HG02798 (cell line): Measurements from ENCODE around the gene CALU.

Experiments used
- ATAC-seq: cut with Tn5 transposase; IDR thresholded peaks from one replicate; pipeline ENCODE4 v1.9.1; 2021; ENCODE audit warnings: mild to moderate bottlenecking; ENCODE audit not compliant: unreplicated experiment, poor library complexity

CALU gene

DNA sequence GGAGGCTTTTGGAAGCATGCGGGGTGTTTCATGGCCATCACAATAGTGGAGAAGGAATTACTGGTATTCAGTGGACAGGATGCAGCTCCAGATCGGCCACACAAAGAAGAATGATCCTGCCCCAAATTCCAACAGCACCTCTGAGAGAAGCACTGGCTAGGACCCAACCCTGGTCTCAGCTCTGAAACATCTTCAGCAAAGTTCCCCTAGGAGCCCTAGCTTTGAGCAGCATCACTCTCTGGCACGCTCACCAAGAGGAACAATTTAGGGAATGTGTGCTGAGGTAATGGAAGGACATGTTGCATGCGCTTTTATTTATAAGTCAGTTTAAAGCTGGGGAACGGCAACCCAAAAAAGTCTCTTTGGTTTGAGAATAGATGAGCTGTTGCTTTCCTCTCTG lies 42.0 kb downstream of the CALU start:
- no peak for ATAC-seq

DNA sequence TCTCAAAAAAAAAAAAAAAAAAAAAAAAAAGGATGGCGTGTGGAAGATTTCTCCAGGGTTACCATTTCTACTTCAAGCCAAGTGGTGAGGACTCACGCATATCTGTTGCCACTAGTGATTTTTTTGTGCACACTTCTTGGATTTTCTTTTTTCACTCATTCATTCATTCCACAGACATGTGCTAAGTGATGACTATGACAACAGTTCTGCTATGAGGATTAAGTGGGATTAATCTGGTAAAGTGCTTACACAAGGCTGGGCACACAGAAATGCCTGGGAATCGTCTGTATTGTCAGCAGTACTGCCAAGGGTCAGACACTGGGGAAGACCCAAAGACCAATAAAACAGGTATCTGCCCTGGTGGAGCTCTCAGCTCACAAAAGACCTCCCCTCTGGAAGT lies 42.7 kb downstream of the CALU start:
- no peak for ATAC-seq

DNA sequence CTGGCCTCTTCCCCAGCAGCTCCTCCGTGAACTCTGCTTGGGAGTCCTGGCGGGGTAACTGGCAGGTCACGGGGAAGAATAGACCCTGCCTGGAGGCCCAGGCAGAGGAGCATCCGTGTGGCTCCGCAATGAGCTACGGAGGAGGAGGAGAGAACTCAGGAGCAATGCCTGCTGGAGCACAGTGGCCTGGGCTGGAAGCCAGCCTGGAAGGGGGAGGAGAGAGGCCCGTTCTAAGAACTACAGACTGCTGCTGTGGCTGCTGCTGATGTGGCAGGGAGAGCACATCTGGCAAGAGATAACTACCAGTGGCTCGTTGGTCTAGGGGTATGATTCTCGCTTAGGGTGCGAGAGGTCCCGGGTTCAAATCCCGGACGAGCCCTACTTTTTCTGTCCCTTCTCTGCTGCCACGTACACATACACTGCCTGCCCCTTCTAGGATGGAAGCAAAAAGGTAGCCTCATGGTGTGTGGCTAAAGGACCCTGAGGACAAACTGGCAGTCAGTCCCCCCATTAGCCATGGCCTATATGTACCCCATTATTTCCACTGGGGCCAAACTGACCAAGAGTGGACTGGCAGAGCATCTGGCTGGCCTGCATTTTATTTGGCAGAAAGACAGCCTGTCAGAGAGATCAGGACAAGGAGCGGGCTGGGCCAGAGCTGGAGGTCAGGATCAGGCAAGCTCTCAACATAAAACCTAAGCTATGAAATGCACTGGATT lies 44.1 kb downstream of the CALU start:
- peak; percentile 48 for ATAC-seq

DNA sequence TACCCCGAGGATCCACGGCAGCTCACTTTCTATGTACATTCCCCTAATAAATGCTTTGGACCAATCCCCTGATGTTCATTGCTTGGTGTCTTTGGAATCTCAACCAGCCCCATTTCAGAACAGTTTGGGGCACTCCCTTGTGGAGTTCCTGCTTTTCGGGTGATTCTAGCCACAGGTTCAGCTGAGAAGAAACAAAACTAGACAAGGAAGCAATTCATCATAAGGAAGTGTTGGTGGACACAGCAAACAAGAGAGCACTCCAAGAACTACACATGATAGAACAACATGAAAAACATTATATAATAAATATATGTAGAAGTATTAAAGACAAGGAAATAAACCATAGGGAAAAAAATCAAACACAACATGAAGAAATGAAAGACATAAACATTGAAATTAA lies 46.6 kb downstream of the CALU start:
- ATAC-seq = no peak

DNA sequence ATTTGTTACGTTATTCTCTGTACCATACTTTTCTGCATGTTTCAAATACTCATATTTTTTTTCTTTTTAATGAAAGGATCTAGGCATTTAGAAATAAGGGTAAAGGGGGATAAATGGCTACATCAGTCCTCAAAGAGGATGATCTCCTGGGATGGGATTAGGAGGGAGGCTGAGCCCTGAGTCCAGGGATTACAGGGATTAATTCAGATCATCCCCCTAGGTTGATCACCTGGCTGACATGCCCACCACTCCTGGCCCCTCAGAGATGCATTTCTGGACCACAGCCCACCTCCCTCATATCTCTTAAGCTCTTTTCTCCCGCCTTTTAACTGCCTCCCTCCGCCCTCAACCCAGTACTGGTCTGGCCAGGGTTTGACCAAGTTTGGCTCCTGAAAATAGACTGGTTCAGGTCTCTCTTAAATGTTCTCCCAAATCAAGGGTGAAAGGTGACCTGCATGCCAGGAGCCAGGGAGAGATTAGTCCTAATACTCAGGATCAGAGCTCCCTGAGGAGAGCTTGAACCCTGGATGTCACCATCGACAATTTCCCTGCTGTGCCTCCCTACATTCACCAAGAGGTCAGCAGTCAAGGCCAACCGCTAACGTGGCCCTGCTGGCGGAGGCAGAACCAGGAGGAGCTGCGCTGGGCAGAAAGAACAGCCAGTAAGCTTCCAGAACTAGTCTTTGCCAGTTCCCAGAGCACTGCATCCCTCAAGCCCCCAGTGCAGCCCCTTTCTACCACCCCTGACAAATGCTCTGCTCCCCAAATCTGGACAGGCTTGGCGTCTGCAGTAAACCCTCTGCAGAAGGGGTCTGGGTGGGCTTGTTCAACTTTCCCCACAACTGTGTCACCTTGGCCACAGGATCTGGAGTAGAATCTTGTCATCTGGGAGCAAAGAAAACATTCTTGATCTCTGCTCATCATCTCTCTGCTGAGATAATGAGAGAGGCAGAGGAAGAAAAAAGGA lies 49.6 kb downstream of the CALU start:
- ATAC-seq = no peak

DNA sequence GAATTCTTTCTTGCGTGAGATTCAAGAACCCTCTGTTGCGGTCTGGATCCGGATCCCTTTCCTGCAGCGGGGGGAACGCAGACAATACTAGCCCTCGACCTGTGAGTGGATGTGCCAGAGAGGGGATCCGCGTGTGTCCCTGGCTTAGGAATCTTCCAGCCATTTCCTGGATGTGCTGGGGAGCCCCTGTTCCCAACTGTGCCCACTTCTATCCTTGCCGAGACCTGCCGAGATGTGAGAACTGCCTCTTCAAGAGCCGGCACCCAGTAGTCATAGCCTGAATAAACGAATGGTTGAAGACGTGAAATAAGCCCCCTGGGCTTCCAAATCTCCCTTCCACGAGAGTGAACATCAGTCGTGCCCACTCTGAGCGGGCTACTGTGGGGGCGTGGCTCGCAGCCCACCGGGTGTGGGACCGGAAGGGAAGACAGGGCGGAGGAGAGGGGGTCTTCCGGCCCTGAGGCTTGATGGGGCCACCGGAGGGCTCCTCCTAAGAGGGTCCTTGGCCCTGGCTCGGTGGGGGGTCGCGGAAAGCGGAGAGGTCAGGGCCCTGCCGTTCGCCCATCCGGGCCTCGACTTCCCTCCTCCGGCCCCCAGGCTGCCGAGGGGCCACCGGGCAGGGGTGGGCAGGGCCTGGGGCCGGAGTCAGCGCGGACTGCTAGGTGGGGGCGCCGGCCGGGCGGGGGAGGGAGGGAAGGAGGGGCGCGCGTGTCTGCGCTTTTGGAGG lies 51.3 kb downstream of the CALU start:
- peak; percentile 23 for ATAC-seq

DNA sequence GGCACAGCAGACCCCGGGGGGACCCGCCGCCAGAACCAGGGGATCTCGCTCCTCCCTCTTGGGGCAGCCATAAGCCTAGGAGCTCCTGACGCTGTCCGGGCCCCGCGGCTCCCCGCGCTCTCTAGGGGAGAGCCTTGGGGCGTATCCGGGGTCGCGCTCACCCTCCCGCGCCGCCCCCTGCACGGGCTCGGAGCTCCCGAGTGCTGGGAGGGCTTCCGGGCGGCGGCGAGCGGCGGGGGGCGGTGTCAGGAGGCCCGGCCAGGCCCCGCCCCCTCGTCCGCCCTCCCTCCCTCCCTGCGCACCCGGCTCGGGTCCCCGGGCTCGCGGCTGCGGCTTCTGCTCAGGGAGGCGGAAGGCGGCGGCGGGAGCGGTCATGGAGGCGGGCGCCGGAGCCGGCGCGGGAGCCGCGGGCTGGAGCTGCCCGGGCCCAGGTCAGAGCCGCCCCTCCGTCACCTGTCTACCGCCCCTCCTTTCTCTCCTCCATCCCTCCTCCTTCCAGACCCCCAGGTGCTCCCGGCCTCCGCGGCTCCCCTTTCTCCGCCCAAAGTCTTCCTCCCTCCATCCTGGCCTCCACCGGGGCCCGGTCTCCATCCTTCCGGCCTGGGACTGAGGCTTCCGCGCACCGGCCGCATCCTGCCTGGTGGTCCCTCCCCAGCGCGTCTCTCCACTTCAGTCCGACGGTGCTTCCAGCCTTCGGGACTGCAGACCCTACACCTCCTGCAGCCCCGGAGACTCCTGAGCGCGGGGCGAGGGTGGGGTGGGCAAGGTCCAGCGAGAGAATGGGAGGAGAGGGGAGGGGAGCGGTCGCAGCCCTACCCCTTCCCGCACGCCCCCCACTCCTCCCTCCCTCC lies 52.2 kb downstream of the CALU start, which contains the start of gene CCDC136:
Gene CCDC136 (plus strand): TSS at position 848 of the 851 bp plus-strand sequence. CDS start 444 bp downstream, outside the sequence.
- ATAC-seq = peak; percentile 84

DNA sequence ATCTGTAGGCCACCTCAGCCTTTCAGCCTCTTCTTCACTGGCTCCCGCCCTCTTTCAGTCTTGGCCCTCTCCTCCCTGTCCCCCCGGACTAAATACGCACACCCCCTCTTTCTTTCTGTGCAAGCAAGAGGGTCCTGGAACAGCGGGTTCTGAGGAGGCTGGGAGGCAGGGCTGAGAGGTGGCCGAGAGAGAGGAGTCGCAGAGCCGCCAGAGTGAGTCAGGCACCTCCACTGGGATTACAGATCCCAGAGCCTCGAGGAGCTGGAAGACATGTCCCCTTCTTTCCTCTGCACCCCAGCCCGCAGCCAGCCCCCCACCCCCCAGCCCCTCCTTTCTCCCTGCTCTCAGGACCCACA lies 52.8 kb downstream of the CALU start:
- no peak for ATAC-seq

DNA sequence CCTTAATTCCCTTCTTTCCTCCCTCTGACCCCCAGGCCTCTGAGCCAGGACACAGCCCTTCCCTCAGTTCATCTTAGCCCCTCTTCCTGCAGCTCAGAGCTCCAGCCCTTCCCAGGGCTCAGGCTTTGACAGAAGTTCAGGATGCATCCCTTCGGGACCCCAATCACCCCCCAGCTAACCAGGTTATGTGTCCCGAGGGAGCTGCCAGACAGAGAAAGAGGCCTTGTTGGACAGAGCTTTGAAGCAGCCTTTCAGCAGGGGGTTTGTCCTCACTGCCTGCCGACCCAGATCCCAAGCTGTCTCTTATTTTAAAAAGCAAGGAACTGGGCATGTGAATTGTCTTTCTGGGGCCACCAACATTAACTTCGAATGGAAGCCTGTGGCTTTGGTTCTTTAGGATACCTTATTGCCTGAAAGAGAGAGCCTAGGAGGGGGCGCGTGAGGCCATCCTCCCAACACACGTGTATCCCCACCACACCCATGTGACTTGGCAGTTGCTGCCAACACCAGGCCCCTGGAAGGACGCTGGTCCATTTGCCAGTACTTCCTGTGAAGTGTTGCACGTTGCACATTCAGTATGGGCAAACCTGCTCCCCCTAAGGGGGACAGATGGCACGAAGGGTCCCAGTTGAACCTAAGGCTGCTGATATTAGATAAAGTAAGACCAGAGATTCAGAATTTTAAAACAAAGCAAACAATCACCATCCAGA lies 53.5 kb downstream of the CALU start:
- ATAC-seq = no peak

DNA sequence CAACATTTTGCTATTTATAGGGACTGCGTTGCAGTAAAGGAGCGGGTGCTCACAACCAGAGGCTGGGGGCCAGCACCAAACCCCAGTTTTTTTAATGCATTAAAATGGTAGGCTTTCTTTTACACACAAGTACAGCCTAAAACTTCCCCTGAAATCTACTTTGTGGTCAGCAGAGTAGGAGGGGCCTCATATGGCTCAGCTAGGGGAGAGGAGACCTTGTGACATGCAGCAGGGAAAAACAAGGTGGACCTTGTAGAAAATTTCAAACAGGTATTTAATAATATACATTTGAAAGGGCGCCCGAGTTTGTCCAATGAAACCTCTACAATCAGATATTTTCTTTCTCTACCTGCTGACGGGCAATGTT lies 54.0 kb downstream of the CALU start:
- no peak for ATAC-seq

DNA sequence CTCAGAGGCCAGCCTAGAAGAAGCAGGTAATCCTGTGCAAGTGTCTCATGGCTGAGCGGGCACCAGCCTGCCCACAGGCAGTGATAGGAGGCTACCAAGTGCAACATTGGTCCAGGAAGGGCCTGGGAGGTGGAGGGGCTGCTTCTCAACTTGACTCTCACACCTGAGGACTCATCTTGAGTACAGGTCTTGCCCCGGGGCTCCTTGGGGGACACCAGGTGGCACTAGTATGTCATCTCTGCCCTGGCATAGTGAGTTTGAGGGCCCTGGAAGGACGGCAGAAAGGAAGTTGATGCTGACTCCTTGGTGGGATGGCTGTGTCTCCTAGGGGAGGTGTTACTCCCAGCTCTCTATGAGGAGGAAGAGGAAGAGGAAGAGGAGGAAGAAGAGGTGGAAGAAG lies 54.9 kb downstream of the CALU start:
- ATAC-seq = no peak

DNA sequence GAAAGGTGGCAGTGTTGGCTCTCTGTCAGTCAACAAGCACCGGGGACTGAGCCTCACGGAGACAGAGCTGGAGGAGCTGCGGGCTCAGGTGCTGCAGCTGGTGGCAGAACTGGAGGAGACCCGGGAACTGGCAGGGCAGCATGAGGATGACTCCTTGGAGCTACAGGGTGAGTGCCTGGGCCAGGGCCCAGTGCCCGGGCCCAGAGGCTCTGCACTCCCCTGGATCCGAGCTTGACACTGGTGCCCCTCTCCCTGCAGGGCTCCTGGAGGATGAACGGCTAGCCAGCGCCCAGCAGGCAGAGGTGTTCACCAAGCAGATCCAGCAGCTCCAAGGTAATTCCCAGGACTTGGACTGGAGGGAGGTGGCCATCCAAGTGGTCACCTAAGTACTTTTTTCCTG lies 55.3 kb downstream of the CALU start:
- no peak for ATAC-seq

DNA sequence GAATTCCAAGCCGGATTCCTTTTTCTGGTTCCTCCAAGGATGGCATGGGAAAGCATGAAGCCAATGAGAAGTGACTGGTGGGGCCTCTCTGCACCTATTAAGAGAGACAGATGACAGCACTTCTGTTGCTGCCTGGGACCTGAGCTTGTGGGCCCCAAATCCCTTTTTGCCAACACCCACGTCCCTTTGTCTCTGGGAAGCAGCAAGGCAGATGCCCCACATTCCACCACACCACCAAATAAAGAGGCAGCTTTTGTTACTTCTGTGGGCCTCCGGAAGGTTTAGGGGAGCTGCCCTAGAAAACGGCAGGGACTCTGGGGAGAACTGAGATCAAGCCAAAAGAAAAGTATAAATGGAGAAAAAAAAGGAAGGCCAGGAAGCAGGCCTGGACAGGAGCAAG lies 56.0 kb downstream of the CALU start:
- no peak for ATAC-seq

DNA sequence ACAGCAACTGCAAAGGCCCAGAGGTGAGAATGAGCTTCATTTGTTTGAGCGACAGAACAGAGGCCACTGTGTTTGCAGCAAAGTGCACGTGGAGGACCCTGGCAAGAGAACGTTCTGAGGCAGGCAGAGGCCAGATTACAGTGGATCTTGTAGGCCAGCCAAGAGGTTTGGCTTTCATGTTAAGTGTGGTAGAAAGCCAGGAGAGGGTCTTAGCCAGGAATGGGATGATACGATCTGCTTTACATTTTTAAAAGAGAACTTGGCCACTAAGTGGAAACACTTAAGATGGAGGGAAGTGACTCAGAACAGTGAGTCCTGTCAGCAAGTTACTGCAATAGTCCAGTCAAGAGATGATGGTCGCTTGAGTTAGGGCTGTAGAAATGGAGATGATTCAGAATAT lies 57.2 kb downstream of the CALU start:
- ATAC-seq = no peak

DNA sequence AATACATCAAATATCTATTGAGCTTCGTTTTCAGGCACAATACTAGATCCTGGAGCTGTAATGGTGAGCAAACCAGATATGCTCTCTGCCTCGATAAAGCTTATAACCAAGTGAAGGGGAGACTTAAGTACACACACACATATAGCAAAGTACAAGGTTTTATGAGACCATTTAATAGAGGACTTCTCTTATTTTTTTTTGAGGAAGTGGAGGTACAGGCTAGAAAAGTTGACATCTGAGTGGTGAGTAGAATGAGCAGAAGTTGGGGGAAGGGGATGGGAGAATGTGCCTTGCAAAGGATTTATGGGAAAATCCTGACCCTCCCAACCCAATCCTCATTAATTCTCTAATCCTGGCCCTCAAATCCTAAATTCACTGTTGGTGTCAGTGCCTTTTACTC lies 60.3 kb downstream of the CALU start:
- ATAC-seq = no peak

DNA sequence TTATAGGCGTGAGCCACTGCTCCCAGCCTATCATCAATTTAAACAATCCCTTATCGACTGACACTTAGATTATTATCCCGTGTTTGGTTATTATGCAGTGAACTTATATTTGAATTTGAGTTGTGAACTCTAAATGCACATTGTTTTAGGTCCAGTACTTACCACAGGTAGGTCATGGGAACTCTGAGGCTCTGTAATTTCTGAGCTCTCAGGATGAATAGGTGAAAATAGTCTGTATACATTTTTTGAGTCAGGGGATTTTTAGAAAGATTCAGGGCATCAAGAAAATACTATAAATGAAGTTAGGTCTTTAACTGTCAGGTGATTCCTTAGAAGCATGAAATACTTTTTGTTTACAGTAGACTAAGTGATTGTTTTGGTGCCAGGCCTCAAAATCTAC lies 61.4 kb downstream of the CALU start:
- ATAC-seq = no peak

DNA sequence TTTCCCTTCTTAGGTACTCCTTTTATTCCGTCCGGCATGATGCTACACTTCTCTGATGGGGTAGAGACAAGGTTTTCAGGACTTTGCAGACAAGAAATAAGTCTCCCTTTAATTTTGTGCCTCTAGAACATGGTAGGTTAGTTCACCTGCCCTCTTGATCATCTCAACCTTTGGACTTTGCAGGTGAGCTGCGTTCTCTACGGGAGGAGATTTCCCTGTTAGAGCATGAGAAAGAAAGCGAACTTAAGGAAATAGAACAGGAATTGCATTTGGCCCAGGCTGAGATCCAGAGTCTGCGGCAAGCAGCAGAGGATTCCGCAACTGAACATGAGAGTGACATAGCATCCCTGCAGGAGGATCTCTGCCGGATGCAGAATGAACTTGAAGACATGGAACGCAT lies 61.8 kb downstream of the CALU start:
- no peak for ATAC-seq

DNA sequence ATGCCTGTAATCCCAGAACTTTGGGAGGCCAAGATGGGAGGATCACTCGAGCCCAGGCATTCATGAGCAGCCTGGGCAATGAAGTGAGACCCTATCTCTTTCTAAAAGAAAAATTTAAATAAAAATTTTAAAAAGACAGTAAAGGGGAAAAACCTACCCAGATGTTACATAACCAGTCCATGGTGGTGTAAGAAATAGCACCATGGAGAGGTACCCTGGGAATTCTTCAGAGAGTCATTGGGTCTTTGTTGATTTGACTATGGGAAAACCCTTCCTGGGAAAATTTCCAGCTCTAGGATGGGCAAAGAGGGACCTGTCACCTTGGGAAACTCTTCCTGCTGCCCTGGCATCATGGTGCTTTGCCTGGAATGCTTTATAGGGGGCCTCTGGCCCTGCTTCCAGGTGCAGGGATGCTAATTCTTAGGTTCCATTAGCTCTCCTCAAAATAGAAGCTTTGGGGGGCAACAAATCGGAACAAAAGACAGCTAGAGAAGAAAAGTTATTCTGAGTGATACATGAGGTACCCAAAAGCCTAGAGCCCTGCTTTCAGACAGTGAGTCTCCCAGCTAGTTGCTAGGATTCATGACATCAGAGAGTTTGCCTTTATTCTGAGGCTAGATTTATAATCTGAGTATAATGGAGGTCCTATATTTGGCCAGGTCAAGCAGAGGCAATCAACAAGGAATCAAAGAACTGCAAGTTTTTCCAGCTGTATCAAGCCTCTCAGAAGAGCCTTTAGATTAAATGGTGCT lies 62.7 kb downstream of the CALU start:
- ATAC-seq = no peak

DNA sequence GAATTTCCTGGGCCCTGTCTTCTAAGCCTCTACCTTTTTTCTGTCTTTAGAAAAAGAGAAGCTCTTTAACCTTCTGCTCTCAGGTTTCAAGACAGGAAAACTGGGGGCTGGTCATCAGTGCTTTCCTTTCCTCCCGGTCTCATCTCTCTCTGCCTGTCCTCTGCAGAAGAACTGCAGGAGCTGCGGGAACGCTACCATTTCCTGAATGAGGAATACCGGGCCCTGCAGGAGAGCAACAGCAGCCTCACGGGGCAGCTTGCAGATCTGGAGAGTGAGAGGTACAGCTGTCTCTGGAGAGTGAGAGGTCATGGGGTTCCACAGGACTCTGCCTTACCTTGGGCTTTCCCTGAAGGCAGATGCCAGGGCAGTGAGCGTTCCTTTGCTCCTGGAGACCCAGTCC lies 65.3 kb downstream of the CALU start:
- no peak for ATAC-seq
